Neural crest cell (in vitro differentiated cells): Measurements from ENCODE around the gene LRRC8D. TPM values are rescaled to one million over a fixed set of nuclear protein-coding genes. Genes with fewer than 3 reads are reported as not detected.
A peak's percentile ranks its signal among the peaks of the same experiment; 100 is the strongest.

ENCODE experiments used
- DNase-seq: peaks from one replicate; pipeline ENCODE4 v3.0.0; 2021; ENCODE audit warnings: low read depth, mixed read lengths, low spot score
- H3K27ac Mint-ChIP-seq: one replicate; pipeline ENCODE4 v1.8.0; 2021; ENCODE audit warnings: mild to moderate bottlenecking, mixed read lengths; ENCODE audit not compliant: unreplicated experiment
- H3K27me3 Mint-ChIP-seq: 2 replicates; pipeline ENCODE4 v1.8.0; 2021; ENCODE audit warnings: low read depth, mild to moderate bottlenecking, mixed read lengths
- H3K36me3 Mint-ChIP-seq: 2 replicates; pipeline ENCODE4 v1.8.0; 2021; ENCODE audit warnings: low read depth, mild to moderate bottlenecking, mixed read lengths
- H3K4me1 Mint-ChIP-seq: 2 replicates; pipeline ENCODE4 v1.8.0; 2021; ENCODE audit warnings: mixed read lengths
- H3K4me3 Mint-ChIP-seq: one replicate; pipeline ENCODE4 v1.8.0; 2021; ENCODE audit warnings: mild to moderate bottlenecking, mixed read lengths
- H3K9me3 Mint-ChIP-seq: 2 replicates; pipeline ENCODE4 v1.8.0; 2021; ENCODE audit warnings: mixed read lengths
- CTCF ChIP-seq: fragments of 200-600 bp; sonication (generic); conservative IDR thresholded peaks from 2 replicates; pipeline ENCODE4 v1.5.0; 2021; ENCODE audit warnings: antibody characterized with exemption, mild to moderate bottlenecking
- total RNA-seq: library from RNA; stranded (reverse); gene quantifications from 2 replicates; pipeline ENCODE4 v1.2.1, GENCODE V29; 2021

LRRC8D gene
- total RNA-seq, 1 donor from 2014 or later = 44.9 TPM

GRCh38 chr1:89799495-89799894 is 21.3 kb upstream of the LRRC8D start:
- no peak for DNase-seq
- TF ChIP-seq CTCF = no peak
- Mint-ChIP-seq H3K9me3 (peaks cover 2% of the 10 kb centered on the region), H3K4me3 (no peak overlapping the region), H3K4me1 (peaks cover 23% of the 10 kb centered on the region), H3K27ac (no peak overlapping the region), H3K27me3 (no peaks in the 10 kb centered on the region), H3K36me3 (peaks cover 2% of the 10 kb centered on the region)

- Mint-ChIP-seq H3K4me1 (peaks cover 23% of the 10 kb centered on the region), H3K36me3 (peaks cover 2% of the 10 kb centered on the region), H3K4me3 (no peak overlapping the region), H3K9me3 (peaks cover 2% of the 10 kb centered on the region), H3K27ac (peak overlapping the region; percentile 67), H3K27me3 (no peaks in the 10 kb centered on the region)
- no peak for TF ChIP-seq CTCF
- DNase-seq = no peak
Measured at GRCh38 chr1:89800022-89800655, 20.7 kb upstream of the LRRC8D start.

- TF ChIP-seq CTCF = no peak
- no peak overlapping the region for H3K27ac Mint-ChIP-seq
- H3K4me3 Mint-ChIP-seq = no peak overlapping the region
- peaks cover 2% of the 10 kb centered on the region for H3K9me3 Mint-ChIP-seq
- peaks cover 2% of the 10 kb centered on the region for H3K36me3 Mint-ChIP-seq
- peaks cover 23% of the 10 kb centered on the region for H3K4me1 Mint-ChIP-seq
- no peaks in the 10 kb centered on the region for H3K27me3 Mint-ChIP-seq
- DNase-seq = no peak
Measured at GRCh38 chr1:89800718-89801117, 20.1 kb upstream of the LRRC8D start.

- no peak for TF ChIP-seq CTCF
- H3K4me1 Mint-ChIP-seq = peaks cover 23% of the 10 kb centered on the region
- H3K36me3 Mint-ChIP-seq = peaks cover 2% of the 10 kb centered on the region
- DNase-seq = no peak
- H3K9me3 Mint-ChIP-seq = no peaks in the 10 kb centered on the region
- peak overlapping the region; percentile 15 for H3K27ac Mint-ChIP-seq
- no peaks in the 10 kb centered on the region for H3K27me3 Mint-ChIP-seq
- no peak overlapping the region for H3K4me3 Mint-ChIP-seq
Measured at GRCh38 chr1:89802051-89802450, 18.8 kb upstream of the LRRC8D start.

GRCh38 chr1:89802841-89803240 is 18.0 kb upstream of the LRRC8D start:
- no peak overlapping the region for H3K27ac Mint-ChIP-seq
- no peaks in the 10 kb centered on the region for H3K9me3 Mint-ChIP-seq
- DNase-seq = no peak
- H3K4me3 Mint-ChIP-seq = no peak overlapping the region
- no peak for TF ChIP-seq CTCF
- H3K36me3 Mint-ChIP-seq = peaks cover 2% of the 10 kb centered on the region
- peaks cover 23% of the 10 kb centered on the region for H3K4me1 Mint-ChIP-seq
- H3K27me3 Mint-ChIP-seq = no peaks in the 10 kb centered on the region
